ENCODE results near the gene DPY19L3.
"Not testable (repeated sequence)": the region's sequence is repeated elsewhere in the genome, so short reads cannot be mapped to it uniquely, and the experiment has no call there.

The DPY19L3 gene

GRCh38 chr19:32405431-32406160 lies at the start of gene DPY19L3:
Gene DPY19L3 (plus strand): TSS chr19:32405770. CDS start chr19:32408254, 2,484 bp downstream.
- peak; percentile 89 for DNase-seq (ENCODE audit: low spot score)

- DNase-seq (ENCODE audit: low spot score) = no peak
Measured at GRCh38 chr19:32357720-32358119, 47.9 kb upstream of the DPY19L3 start.

- DNase-seq (ENCODE audit: low spot score) = no peak
Measured at GRCh38 chr19:32358321-32358720, 47.2 kb upstream of the DPY19L3 start.

- no peak for DNase-seq (ENCODE audit: low spot score)
Measured at GRCh38 chr19:32359581-32359980, 46.0 kb upstream of the DPY19L3 start.

- DNase-seq (ENCODE audit: low spot score) = no peak
Measured at GRCh38 chr19:32361574-32362317, 43.8 kb upstream of the DPY19L3 start.

GRCh38 chr19:32362318-32362691 lies 43.3 kb upstream of the DPY19L3 start:
- DNase-seq (ENCODE audit: low spot score) = no peak

GRCh38 chr19:32363175-32363574 lies 42.4 kb upstream of the DPY19L3 start:
- no peak for DNase-seq (ENCODE audit: low spot score)

GRCh38 chr19:32363632-32364031 lies 41.9 kb upstream of the DPY19L3 start:
- no peak for DNase-seq (ENCODE audit: low spot score)

GRCh38 chr19:32364040-32364439 lies 41.5 kb upstream of the DPY19L3 start:
- DNase-seq (ENCODE audit: low spot score) = no peak

- DNase-seq (ENCODE audit: low spot score) = no peak
Measured at GRCh38 chr19:32367063-32367462, 38.5 kb upstream of the DPY19L3 start.

GRCh38 chr19:32367948-32368536 lies 37.5 kb upstream of the DPY19L3 start:
- DNase-seq (ENCODE audit: low spot score) = no peak

- DNase-seq (ENCODE audit: low spot score) = no peak
Measured at GRCh38 chr19:32368787-32369186, 36.8 kb upstream of the DPY19L3 start.

GRCh38 chr19:32372726-32373517 lies 32.6 kb upstream of the DPY19L3 start:
- no peak for DNase-seq (ENCODE audit: low spot score)

- no peak for DNase-seq (ENCODE audit: low spot score)
Measured at GRCh38 chr19:32373585-32374295, 31.8 kb upstream of the DPY19L3 start.

GRCh38 chr19:32374362-32374761 lies 31.2 kb upstream of the DPY19L3 start:
- DNase-seq (ENCODE audit: low spot score) = not testable (repeated sequence)

GRCh38 chr19:32377088-32377487 lies 28.5 kb upstream of the DPY19L3 start:
- DNase-seq (ENCODE audit: low spot score) = not testable (repeated sequence)

- no peak for DNase-seq (ENCODE audit: low spot score)
Measured at GRCh38 chr19:32380269-32380668, 25.3 kb upstream of the DPY19L3 start.

GRCh38 chr19:32387701-32388392 lies 17.7 kb upstream of the DPY19L3 start:
- no peak for DNase-seq (ENCODE audit: low spot score)

- no peak for DNase-seq (ENCODE audit: low spot score)
Measured at GRCh38 chr19:32388393-32388855, 17.1 kb upstream of the DPY19L3 start.

GRCh38 chr19:32392901-32393300 lies 12.7 kb upstream of the DPY19L3 start:
- DNase-seq (ENCODE audit: low spot score) = no peak

Data from CD4-positive, alpha-beta T cell treated with Interleukin-2 at 100 ng/mL for 4 hours (primary cell).